ENCODE results near the gene NPM1.

Gene NPM1

DNA sequence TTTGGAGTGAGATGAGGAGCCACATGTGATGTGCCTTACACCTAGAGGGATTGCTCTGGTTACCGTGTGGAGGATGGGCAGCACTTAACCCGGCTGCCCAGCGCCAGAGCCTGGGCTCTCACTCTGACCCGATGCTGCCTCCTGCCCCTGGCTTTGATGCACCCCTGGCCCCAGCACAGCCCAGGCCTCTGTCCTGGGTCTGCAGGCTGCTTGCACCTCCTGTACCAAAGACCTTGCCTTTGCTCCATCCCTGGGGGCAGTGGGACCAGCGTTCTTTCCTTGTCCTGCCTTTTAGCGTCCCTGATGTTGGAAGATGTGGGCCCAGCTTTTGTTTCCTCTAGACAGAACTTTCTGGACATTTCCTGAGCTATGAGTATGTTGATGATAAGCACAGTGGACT is 72.2 kb downstream of the NPM1 start:
- ChIA-PET POLR2A (no interaction called here), CTCF (interaction anchor here (1.1 kb wide), 1 partner anchor 24 kb away, joined by 4 read pairs; no protein-coding TSS in a partner anchor)
- no peak for DNase-seq (ENCODE audit: low read depth, low spot score)
- no peak overlapping the region for H3K4me3 ChIP-seq (ENCODE audit: low read depth, low read length)
- TF ChIP-seq, protein P1, sequence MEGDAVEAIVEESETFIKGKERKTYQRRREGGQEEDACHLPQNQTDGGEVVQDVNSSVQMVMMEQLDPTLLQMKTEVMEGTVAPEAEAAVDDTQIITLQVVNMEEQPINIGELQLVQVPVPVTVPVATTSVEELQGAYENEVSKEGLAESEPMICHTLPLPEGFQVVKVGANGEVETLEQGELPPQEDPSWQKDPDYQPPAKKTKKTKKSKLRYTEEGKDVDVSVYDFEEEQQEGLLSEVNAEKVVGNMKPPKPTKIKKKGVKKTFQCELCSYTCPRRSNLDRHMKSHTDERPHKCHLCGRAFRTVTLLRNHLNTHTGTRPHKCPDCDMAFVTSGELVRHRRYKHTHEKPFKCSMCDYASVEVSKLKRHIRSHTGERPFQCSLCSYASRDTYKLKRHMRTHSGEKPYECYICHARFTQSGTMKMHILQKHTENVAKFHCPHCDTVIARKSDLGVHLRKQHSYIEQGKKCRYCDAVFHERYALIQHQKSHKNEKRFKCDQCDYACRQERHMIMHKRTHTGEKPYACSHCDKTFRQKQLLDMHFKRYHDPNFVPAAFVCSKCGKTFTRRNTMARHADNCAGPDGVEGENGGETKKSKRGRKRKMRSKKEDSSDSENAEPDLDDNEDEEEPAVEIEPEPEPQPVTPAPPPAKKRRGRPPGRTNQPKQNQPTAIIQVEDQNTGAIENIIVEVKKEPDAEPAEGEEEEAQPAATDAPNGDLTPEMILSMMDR (IDR thresholded peaks at IDR 0.05; ENCODE audit: insufficient read depth, low read length, missing control alignments), result no peak
